Mucosa of stomach (tissue), 1 donor: Measurements from ENCODE around the gene GLYATL3.

Experiments used
- H3K27me3 ChIP-seq: one replicate; pipeline ENCODE4 v1.7.0; 2013; ENCODE audit warnings: mild to moderate bottlenecking, low read length; ENCODE audit not compliant: control insufficient read depth, insufficient read depth
- H3K36me3 ChIP-seq: one replicate; pipeline ENCODE4 v1.7.0; 2013; ENCODE audit warnings: low read length; ENCODE audit not compliant: control insufficient read depth, insufficient read depth
- H3K4me1 ChIP-seq: one replicate; pipeline ENCODE4 v1.7.0; 2013; ENCODE audit warnings: mild to moderate bottlenecking, low read length; ENCODE audit not compliant: control insufficient read depth, insufficient read depth
- H3K4me3 ChIP-seq: one replicate; pipeline ENCODE4 v1.7.0; 2013; ENCODE audit warnings: low read length
- H3K9ac ChIP-seq: one replicate; pipeline ENCODE4 v1.7.0; 2013; ENCODE audit warnings: mild to moderate bottlenecking, low read length, moderate library complexity
- H3K9me3 ChIP-seq: one replicate; pipeline ENCODE4 v1.7.0; 2013; ENCODE audit warnings: mild to moderate bottlenecking, low read length, moderate library complexity; ENCODE audit not compliant: control insufficient read depth
- donor health status: Pancreatic carcinoma.

GLYATL3 gene

GRCh38 chr6:49540614-49541013, 40.9 kb downstream of the GLYATL3 start:
- no peak overlapping the region for H3K9ac ChIP-seq
- H3K9me3 ChIP-seq = no peaks in the 10 kb centered on the region
- no peaks in the 10 kb centered on the region for H3K27me3 ChIP-seq
- no peak overlapping the region for H3K4me3 ChIP-seq
- peaks cover 11% of the 10 kb centered on the region for H3K4me1 ChIP-seq
- H3K36me3 ChIP-seq = no peaks in the 10 kb centered on the region

GRCh38 chr6:49541210-49541724, 41.5 kb downstream of the GLYATL3 start:
- no peaks in the 10 kb centered on the region for H3K36me3 ChIP-seq

GRCh38 chr6:49541936-49542335, 42.2 kb downstream of the GLYATL3 start:
- Histone ChIP-seq H3K27me3 (no peaks in the 10 kb centered on the region), H3K9me3 (no peaks in the 10 kb centered on the region), H3K9ac (no peak overlapping the region), H3K4me3 (no peak overlapping the region), H3K36me3 (no peaks in the 10 kb centered on the region), H3K4me1 (peaks cover 11% of the 10 kb centered on the region)

More at GRCh38 chr6:49541210-49541724, 41.5 kb downstream of the GLYATL3 start:
- peaks cover 11% of the 10 kb centered on the region for H3K4me1 ChIP-seq
- H3K9ac ChIP-seq = no peak overlapping the region
- no peaks in the 10 kb centered on the region for H3K9me3 ChIP-seq
- no peaks in the 10 kb centered on the region for H3K27me3 ChIP-seq
- H3K4me3 ChIP-seq = no peak overlapping the region

GRCh38 chr6:49543087-49543858, 43.5 kb downstream of the GLYATL3 start:
- H3K36me3 ChIP-seq = no peaks in the 10 kb centered on the region
- no peaks in the 10 kb centered on the region for H3K27me3 ChIP-seq
- H3K4me3 ChIP-seq = no peak overlapping the region
- H3K9ac ChIP-seq = no peak overlapping the region
- H3K9me3 ChIP-seq = no peaks in the 10 kb centered on the region
- H3K4me1 ChIP-seq = peaks cover 11% of the 10 kb centered on the region

GRCh38 chr6:49546331-49546730, 46.6 kb downstream of the GLYATL3 start:
- H3K27me3 ChIP-seq = peaks cover 9% of the 10 kb centered on the region

GRCh38 chr6:49548613-49549304, 49.0 kb downstream of the GLYATL3 start:
- Histone ChIP-seq H3K9me3 (no peaks in the 10 kb centered on the region), H3K9ac (no peak overlapping the region), H3K4me1 (no peaks in the 10 kb centered on the region), H3K4me3 (no peak overlapping the region), H3K36me3 (no peaks in the 10 kb centered on the region), H3K27me3 (peaks cover 9% of the 10 kb centered on the region)

More at GRCh38 chr6:49546331-49546730, 46.6 kb downstream of the GLYATL3 start:
- H3K9me3 ChIP-seq = no peaks in the 10 kb centered on the region
- no peaks in the 10 kb centered on the region for H3K36me3 ChIP-seq
- no peak overlapping the region for H3K4me3 ChIP-seq
- no peak overlapping the region for H3K9ac ChIP-seq
- H3K4me1 ChIP-seq = peaks cover 6% of the 10 kb centered on the region

- peak overlapping the region; percentile 91 for H3K4me3 ChIP-seq
- peak overlapping the region; percentile 87 for H3K9ac ChIP-seq
- peaks cover 9% of the 10 kb centered on the region for H3K27me3 ChIP-seq
- no peaks in the 10 kb centered on the region for H3K36me3 ChIP-seq
- peaks cover 9% of the 10 kb centered on the region for H3K4me1 ChIP-seq
- no peaks in the 10 kb centered on the region for H3K9me3 ChIP-seq
These were observed 50.2 kb downstream of the GLYATL3 start for GRCh38 chr6:49549691-49550491.

- Histone ChIP-seq H3K27me3 (peaks cover 9% of the 10 kb centered on the region), H3K9me3 (no peaks in the 10 kb centered on the region), H3K4me3 (peak within 1 kb of the TSS; percentile 91), H3K36me3 (no peaks in the 10 kb centered on the region), H3K4me1 (peaks cover 10% of the 10 kb centered on the region), H3K9ac (peak within 1 kb of the TSS; percentile 87)
These were observed 50.9 kb downstream of the GLYATL3 start, which contains the start of gene C6orf141 for GRCh38 chr6:49550492-49551077. TSS of gene C6orf141 (plus strand) at chr6:49550668. CDS start at chr6:49550793, 125 bp downstream.

GRCh38 chr6:49551078-49551865, 51.5 kb downstream of the GLYATL3 start:
- peaks cover 9% of the 10 kb centered on the region for H3K27me3 ChIP-seq
- H3K4me3 ChIP-seq = peak overlapping the region; percentile 91
- peaks cover 10% of the 10 kb centered on the region for H3K4me1 ChIP-seq
- H3K36me3 ChIP-seq = no peaks in the 10 kb centered on the region
- peak overlapping the region; percentile 87 for H3K9ac ChIP-seq
- H3K9me3 ChIP-seq = no peaks in the 10 kb centered on the region

GRCh38 chr6:49551866-49552129, 52.1 kb downstream of the GLYATL3 start:
- Histone ChIP-seq H3K27me3 (peaks cover 9% of the 10 kb centered on the region), H3K4me1 (peaks cover 10% of the 10 kb centered on the region), H3K9ac (peak overlapping the region; percentile 87), H3K36me3 (no peaks in the 10 kb centered on the region), H3K9me3 (no peaks in the 10 kb centered on the region), H3K4me3 (peak overlapping the region; percentile 91)

- Histone ChIP-seq H3K4me3 (no peak overlapping the region), H3K36me3 (no peaks in the 10 kb centered on the region), H3K9me3 (no peaks in the 10 kb centered on the region), H3K9ac (peak overlapping the region; percentile 87), H3K4me1 (peaks cover 11% of the 10 kb centered on the region), H3K27me3 (peaks cover 9% of the 10 kb centered on the region)
These were observed 52.9 kb downstream of the GLYATL3 start for GRCh38 chr6:49552596-49552995.
